ENCODE measurements around the gene CDK5RAP1.

DNA sequence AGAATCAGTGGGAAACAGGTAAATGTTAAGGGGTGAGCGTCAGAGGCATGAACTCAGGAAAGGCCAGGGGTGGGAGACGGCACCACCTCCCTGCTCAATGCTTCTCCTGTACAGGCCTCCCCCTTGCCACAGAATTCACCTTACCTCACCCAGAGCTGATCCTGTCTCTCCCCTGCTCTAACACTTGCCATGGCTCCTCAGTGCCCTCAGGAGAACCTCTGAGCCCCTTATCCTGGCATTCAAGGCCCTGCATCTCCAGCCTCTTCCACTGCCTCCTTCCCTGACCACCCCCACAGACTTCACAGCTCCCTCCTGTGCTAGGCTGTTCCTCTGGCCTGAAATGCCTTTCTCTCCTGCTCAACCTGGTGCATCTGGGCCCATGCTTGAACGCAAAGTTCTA lies 84.4 kb downstream of the CDK5RAP1 start:
- TF ChIP-seq, protein P1, sequence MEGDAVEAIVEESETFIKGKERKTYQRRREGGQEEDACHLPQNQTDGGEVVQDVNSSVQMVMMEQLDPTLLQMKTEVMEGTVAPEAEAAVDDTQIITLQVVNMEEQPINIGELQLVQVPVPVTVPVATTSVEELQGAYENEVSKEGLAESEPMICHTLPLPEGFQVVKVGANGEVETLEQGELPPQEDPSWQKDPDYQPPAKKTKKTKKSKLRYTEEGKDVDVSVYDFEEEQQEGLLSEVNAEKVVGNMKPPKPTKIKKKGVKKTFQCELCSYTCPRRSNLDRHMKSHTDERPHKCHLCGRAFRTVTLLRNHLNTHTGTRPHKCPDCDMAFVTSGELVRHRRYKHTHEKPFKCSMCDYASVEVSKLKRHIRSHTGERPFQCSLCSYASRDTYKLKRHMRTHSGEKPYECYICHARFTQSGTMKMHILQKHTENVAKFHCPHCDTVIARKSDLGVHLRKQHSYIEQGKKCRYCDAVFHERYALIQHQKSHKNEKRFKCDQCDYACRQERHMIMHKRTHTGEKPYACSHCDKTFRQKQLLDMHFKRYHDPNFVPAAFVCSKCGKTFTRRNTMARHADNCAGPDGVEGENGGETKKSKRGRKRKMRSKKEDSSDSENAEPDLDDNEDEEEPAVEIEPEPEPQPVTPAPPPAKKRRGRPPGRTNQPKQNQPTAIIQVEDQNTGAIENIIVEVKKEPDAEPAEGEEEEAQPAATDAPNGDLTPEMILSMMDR (conservative IDR thresholded peaks at IDR 0.05; ENCODE audit: low read depth, low read length), result no peak
- no peak for TF ChIP-seq EZH2 (IDR thresholded peaks at IDR 0.05; ENCODE audit: low read length, unreplicated experiment)

Data from PC-3 (cell line).